Pulmonary artery endothelial cell (primary cell): ENCODE results near the gene SLC25A44. TPM values are rescaled to one million over a fixed set of nuclear protein-coding genes. Genes with fewer than 3 reads are reported as not detected.

ENCODE experiments used
- DNase-seq: peaks from one replicate; pipeline ENCODE4 v3.0.0-alpha.2; 2011; ENCODE audit warnings: low read depth, low spot score
- total RNA-seq: library from RNA; depleted of rRNA; stranded (reverse); fragments of >200 nt; gene quantifications from 2 replicates; pipeline ENCODE4 v1.2.3, GENCODE V29; 2014

Gene SLC25A44
- total RNA-seq = 12.8 and 15.0 TPM in 2 replicates

DNA sequence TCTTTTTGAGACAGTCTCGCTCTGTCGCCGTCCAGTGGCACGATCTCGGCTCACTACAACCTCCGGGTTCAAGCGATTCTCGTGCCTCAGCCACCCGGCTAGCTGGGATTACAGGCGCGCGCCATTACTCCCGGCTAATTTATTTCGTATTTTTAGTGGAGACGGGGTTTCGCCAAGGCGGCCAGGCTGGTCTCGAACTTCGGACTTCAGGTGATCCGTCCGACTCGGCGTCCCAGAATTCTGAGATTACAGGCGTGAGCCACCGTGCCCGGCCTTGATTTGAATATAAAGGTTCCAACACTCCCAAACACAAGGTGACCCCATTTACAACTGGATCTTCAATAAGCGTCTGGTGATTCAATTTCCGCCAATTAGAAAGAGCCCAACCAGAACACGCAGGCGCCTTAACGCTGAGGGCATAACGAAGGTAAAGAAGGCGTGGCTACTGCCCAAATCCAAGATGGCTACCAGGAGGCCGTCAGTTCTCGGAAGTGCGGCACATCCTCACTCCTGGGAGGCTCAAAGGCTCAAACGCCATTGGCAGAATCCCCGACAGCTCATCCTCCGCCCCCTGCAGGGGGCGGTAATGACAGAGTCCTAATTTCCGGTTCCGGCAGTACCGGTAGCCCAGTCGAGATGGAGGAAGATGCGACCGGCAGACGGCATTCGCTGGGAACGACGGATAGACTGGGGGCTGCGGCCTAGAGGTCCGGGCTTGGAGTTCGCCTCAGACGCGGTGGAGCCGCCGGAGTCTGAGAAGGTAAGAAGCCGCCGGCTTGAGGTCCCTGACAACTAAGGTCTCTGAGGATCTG lies at the start of gene SLC25A44:
TSS of gene SLC25A44 (plus strand) at position 617 of the 812 bp plus-strand sequence. CDS start 5,744 bp downstream, outside the sequence.
- peak; percentile 97 for DNase-seq

DNA sequence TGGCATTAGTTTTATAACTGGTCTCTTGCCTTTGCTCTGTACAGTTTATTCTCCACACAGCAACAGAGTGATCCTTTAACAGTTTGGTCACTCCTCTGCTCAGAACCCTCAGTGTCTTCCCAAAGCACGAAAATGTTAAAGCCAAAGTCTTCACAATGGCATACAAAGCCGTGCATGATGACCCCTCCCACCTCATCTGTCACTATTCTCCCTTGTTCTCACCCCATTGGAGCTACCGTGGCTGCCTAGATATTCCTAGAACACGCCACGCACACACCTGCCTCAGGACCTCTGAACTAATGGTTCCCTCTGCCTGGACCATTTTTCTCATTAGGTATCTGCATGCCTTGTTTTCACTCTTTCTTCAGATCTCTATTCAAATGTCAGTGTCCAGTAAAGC lies 49.2 kb upstream of the SLC25A44 start:
- DNase-seq = no peak

DNA sequence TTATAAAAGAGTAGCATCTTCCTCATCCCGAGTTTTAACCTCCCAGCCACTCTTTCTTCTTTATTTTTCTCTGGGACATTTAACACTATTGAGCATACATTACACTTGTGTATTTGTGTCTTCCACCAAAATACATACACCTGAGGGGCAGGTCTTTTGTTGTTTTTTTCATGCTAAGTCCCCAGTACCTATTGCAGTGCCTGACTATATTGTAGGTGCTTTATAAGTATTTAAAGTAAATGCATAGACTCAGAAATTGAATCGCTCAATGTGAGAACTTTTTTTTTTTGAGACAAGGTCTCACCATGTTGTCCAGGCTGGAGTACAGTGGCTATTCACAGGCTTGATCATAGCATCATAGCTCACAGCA lies 48.3 kb upstream of the SLC25A44 start:
- no peak for DNase-seq

- DNase-seq = peak; percentile 67
Measured at GRCh38 chr1:156146020-156146768, 47.7 kb upstream of the SLC25A44 start.

GRCh38 chr1:156146769-156147405 lies 47.0 kb upstream of the SLC25A44 start:
- DNase-seq = no peak

DNA sequence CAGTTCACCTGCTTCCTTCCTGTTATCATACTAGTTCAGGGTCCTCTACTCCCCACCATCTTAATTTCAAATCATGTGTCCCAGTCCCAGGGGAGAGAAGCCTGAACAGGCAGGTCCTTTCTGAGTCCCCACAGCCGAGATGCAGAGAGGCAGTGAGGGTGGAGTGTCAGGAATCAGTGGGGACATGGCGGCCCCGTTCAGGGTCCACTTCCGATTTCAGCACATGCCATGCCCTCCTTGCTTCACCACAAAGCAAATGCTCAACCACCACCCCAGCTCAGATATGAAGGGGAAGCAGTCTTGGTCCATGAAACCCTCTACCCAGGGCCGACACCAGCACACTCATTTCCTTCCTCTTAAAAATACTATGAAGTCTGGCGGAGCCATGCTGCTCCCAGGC lies 45.7 kb upstream of the SLC25A44 start:
- DNase-seq = no peak

- no peak for DNase-seq
Measured at GRCh38 chr1:156149374-156150332, 44.3 kb upstream of the SLC25A44 start.

DNA sequence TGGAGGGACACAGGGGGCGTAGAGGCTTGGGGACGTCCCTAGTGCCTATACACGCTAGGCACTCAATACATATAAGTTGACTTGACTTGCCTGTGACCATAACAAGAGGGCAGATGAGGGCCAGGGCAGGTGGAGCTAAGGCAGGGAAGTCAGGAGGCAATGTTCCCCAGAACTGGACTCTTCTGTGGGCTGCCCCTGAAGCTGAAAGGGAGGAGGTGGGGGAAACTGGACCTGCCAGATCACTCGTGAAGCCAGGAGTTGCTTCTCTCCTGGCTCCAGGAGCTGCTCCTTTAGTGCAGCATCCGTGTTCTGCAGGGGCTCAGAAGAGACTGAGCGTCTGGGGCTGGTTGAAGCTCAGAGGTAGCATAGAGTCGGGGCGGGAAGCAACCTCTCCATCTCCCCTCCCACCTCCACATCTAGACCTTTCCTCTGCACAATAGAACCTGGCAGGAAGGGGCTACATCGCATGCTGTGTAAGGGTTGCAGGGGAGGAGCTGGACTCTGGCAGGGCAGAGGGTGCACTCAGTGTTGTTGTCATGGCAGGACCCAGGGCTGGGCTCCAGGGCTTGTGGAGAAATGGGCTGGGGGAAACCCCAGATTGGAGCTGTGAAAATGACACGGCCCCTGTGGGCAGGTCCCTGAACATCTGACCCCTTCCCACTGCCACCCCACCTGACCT lies 43.4 kb upstream of the SLC25A44 start:
- no peak for DNase-seq

GRCh38 chr1:156151093-156151688 lies 42.7 kb upstream of the SLC25A44 start:
- DNase-seq = no peak

- DNase-seq = no peak
Measured at GRCh38 chr1:156152628-156153027, 41.3 kb upstream of the SLC25A44 start.

GRCh38 chr1:156153362-156153761 lies 40.5 kb upstream of the SLC25A44 start, which contains the start of gene SEMA4A:
SEMA4A (plus strand) TSS chr1:156153585; CDS start chr1:156154579, 994 bp downstream.
- DNase-seq = no peak

GRCh38 chr1:156154317-156154749 lies 39.6 kb upstream of the SLC25A44 start:
- DNase-seq = no peak

DNA sequence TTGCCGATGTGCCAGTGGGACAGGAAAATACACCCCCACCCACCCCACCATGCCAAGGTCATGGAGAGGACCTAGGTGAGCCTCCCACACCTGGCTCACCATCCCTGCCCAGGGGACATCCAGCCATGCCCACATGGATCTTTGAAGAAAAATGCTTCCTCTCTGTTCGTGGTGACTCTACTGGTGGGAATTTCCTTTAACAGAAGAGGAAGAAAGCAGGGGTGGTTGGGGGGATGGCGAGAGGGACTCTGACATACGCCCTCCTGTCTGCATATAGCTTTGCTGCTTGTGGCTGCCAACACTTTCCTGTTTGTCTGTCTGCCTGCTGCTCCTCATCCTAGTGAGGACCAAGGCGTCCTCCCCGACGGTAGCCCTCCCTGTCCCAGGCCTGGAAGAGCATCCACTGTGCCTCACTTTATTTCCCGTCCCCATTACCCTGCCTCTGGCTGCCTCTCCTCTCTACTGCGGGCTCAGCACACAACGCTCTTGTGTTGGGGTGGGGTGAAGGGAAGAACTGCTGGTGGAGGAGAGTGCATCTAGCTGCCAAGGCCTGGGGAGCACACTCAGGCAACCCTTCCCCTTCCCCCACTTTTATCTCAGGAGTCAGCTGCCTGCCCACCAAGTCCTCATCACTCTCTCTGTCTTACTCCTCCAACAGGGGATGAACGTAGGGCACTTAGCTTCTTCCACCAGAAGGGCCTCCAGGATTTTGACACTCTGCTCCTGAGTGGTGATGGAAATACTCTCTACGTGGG lies 38.0 kb upstream of the SLC25A44 start:
- no peak for DNase-seq

- DNase-seq = no peak
Measured at GRCh38 chr1:156157506-156157905, 36.4 kb upstream of the SLC25A44 start.

DNA sequence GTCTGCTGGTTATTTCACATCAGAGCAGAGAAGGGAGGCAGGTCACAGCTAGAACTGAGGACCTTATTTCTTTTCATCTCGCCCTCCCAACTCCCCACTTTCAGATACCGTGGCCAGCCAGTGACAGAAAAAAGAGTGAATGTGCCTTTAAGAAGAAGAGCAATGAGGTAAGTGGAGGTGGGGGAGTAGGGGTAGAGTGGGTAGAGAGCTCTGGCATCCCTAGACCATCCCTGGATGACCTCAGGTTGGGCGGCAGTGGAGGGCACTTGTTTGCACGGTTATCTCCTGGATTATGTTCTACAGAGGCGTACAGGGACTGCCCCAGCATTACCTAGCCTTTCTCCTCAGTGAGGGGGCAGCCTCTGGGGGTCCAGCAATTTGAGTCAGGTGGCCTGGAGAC lies 35.9 kb upstream of the SLC25A44 start:
- no peak for DNase-seq

DNA sequence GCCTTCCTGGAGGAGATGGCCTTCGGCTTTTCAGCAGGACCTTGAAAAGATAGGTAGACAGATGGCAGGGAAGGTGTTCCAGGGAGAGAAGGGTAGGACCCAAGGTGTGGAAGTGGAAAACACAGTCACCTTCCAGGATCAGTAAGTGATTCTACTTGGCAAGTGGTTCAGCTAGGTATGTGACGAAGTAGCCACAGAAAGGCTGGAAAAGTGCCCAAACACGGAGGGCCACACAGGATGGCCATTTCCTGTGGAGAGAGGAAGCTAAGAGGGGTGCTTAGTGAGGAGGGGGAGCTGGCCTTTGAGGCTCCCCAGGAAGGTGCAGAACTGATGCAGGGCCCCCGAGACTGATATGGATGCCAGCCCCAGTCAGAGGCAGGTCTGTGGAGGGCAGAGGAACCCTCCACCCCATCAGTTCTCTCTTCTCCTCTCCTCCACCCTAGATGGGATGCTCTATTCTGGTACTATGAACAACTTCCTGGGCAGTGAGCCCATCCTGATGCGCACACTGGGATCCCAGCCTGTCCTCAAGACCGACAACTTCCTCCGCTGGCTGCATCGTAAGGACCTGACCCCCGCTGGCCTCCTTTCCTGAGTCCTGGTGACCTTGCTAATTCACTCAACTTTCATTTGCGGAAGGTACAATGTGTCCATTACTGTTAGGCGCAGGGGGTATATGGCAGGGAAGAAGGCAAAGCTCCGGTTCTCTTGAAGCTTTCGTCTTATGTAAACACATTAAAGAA lies 33.7 kb upstream of the SLC25A44 start:
- no peak for DNase-seq

GRCh38 chr1:156160743-156161171 lies 33.1 kb upstream of the SLC25A44 start:
- peak; percentile 40 for DNase-seq

GRCh38 chr1:156162430-156163037 lies 31.4 kb upstream of the SLC25A44 start:
- DNase-seq = no peak
